Measurements from ENCODE around the gene AJUBA.
"Not testable (repeated sequence)": the region's sequence is repeated elsewhere in the genome, so short reads cannot be mapped to it uniquely, and the experiment has no call there.

Gene AJUBA

DNA sequence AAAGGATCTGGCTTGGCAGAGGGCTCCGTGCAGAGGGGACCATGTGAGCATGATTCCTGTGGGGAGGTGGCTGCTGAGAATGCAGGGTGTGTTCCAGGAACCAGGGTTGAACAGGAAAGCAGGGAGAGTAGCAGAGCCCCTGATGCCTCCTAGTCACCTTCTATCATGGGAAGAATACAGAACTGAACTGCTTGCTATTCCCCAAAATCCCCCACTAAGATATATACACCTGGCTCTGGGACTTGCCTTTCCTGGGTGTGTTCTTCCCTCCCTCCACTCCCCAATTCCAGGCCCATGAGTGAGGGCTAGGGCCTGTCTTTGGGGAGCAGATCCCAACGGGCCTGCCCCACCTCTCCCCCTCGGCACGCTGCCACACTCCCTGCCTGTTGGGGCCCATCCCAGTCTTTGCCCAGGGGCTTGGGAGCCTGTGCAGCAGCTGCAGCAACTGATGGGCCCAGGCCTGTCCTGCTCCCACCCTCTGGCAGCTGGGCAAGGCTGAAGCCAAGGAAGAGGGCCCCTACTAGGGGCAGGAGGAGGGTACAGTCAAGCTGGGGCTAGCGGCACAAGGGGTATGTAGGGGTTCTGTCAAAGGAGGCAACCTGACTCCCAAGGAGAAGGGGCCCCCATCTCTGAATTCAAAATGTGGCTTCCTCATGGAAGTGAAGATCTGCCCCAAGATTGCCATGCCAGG is 3.2 kb downstream of the AJUBA start:
- DNase-seq, result no peak

DNA sequence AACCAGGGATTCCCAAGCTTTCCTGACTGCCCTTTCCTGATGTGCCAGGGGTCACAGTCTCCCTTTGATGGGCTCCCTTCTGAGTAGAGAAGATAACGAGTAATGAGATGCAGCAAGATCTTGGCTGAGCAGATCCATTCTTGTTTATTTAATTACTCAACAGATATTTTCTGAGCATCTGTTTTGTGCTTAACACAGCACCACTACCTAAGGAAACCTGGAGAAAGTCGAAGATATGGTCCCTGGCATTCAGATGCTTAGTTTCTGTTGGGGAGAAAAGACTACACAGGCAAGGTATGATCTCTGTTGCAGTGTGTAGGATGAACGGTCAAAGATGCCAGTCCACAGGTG is 3.9 kb downstream of the AJUBA start:
- no peak for DNase-seq

DNA sequence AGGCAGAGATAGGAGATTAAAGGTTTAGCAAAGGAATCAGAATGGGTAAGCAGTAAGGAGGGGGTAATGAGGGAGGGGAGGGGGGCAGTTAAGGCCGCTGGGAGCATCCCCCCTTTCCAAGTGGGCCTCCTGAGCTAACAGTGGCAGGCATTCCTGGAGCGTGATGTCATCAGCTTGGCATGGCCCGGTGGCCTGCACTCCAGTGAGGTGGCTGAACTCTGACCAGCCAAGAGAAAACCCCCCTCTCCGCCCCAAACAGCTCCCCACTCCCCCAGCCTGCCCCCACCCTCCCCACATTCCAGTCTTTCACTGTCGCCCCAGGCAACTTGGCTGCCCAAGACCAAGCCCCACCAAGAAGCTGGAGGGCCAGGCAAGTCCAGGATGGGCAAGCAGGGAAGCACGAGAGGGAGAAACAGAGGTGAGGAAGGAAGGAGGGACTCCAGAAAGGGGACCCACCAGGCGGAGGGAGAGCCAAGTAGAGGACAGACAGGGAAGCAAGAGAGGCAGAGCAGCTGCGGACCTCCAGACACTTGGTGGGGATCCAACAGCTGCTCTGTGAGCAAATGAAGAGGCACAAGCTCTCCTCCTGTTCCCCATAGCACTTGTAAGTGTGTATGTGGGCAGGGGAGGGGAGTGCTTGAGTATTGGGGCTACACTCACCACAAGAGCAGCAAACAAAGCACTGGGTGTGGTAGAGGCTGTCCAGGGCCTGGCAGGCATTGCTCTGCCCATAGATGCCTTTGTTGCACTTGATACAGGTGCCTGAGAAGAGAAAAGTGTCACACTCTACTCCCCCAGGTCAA is 4.5 kb downstream of the AJUBA start:
- DNase-seq, result no peak

DNA sequence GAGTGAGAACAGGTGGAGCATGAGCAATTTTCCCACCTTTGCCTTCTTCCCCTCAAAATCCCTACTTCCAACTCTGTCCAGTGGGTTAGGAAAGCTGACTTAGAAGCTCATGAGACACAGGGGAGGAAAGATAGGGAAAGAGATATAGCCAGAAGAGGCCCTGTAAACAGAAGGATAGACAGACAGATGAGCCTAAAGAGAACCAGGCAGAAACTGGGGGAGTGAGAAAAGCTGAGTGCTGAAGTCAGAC is 5.0 kb downstream of the AJUBA start:
- no peak for DNase-seq

DNA sequence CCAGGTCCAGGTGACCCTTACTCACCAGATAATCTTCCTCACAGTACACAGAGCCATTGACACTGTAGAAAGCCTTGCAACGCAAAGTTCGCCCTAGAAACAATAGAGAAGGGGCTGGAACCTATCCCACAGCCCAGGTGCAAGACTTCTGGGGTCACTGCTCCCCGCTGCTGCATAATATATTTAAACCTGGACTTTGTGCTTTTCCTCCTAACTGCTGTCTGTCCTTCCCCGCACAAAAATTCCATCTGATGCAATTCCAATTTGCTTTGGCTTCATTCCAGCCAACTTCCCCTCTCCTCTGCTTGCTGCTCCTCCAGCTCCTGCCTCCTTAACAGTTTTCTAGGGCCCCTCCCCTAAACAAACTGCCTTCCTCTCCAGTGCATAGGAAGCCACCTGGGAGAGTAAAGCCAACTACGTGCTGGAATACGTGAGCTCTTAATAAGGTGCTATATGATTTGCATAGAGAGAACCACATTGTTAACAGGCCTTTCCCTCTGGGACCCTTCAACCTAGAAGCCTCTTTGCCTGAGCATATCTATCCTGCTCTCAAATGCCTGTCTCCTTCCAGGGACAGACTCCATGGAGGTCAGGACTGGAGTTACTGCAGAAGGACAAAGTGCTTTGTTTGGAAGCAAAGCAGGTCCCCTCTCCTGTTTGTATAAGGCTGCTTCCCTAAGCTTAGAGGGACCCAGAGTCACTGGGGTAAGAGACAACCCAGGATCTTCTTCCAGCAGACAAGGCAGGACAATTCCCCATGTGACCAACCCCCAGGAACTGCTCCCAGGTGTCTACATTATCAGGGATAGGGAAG is 5.5 kb downstream of the AJUBA start:
- DNase-seq, result peak; percentile 19

DNA sequence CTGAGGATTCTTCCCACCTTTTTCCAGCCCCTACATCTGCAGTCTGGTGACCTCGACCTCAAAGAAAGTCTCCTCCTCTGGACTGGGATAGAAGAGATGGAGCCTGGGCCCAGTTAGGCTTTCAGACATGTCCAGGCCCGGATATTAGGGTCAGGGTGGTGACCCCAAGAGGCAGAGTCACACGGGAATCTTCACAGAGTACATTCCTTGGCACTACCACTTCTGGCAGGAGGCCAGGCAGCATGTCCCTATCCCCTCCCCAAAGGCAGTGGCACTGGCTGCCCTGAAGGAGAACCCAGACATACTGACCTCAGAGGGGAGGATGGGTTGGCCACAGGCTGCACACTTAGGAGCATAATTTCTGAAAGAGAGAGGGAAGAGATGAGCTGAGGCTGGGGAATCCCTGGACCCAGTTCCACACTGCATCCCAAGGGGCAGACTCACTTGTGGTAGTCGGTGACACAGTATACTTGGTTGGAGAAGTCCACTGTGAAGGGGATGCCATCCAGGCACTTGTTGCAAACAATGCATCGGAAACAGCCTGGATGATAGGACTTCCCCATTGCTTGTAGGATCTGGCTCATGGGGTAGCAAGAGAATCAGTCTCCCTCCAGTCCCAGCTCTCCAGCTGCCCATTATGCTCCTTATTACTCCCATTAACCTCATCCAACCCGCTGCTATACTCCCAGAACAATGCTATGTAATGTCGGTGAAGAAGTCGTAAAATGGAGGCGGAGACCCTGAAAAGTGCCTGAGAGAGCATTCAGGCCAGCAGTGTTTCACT is 7.6 kb downstream of the AJUBA start:
- no peak for DNase-seq

DNA sequence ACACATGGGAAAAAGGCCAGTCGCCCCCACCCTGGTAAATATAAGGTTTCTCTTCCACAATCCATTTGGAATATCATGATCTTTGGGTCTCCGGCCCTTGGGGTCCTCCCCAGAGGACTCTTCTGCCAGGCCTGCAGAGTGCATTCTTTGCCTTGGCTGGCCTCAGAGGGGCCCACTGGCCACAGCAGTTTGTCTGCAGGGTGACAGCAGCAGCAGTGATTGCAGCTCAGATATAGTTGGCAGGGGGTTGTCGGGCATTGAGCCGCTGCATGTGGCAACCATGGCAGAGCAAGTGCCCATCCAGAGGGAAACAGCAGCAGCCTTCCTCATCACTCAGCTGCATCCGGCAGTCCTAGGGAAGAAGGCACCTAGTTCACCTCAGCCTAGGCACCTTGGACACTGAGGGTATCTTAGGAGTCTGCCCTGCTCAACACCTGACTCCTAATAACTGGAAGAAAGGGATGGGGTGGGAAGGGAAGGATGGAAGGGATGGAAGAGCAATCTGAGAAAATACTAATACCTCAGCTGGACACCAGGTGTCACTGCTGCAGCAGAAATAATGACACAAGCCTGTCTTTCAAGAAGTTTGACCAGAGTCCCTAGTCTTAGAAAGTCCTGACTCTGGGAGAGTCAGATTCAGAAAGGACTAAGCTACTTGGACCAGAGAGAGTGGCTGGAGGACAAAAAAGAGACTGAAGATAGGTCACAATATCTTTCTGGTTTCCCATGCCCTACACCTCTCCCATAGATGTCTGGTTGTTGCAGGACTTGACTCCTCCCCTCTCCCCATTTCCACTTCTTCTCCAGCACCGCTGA is 8.9 kb downstream of the AJUBA start:
- DNase-seq, result peak; percentile 74

DNA sequence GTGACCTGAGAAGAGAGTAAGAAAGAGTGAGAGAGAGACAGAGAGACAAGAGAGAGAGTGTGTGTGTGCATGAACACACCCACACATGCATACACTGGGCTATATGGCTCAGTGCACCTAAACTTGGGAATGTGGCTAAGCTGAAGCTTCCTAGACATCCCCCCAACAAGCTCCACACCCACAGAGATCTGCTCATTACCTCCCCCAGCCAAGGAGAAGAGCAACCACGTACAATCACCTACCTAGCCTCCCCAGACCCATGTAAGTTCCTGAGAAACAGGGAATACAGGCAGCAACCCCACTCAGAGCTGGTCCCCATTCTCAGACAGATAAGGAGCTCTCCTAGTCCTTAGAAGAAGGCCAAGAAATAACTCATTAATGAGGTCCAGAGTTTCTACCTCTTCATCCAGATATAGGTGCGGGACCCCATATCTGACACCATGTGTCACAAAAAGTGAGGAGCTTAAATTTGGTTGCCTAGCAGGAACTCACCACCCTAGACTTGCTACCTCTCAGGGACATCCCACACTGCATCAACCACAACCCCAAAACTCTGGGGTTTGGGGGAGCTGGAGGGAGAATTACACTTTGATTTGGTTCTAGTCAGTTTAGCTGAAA is 9.9 kb downstream of the AJUBA start:
- no peak for DNase-seq

DNA sequence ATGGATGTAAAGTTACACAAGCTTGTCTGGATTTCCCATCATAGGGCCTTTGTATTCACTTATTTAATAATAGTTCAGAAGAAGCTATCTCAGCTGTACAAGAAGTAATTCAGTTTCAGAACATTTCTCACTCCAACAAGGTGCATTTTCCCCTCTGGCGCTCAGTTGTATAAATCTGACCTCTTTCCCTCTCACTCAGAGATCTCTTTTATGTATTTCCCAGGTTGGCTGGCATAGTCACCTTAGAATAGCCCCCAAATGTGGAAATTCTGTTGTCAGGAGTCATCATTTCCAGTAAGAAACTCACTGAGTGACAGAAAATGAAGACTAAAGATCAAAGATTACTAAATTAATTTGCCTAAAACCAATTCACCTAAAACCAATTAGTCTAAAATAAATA is 11.2 kb downstream of the AJUBA start:
- DNase-seq, result no peak

DNA sequence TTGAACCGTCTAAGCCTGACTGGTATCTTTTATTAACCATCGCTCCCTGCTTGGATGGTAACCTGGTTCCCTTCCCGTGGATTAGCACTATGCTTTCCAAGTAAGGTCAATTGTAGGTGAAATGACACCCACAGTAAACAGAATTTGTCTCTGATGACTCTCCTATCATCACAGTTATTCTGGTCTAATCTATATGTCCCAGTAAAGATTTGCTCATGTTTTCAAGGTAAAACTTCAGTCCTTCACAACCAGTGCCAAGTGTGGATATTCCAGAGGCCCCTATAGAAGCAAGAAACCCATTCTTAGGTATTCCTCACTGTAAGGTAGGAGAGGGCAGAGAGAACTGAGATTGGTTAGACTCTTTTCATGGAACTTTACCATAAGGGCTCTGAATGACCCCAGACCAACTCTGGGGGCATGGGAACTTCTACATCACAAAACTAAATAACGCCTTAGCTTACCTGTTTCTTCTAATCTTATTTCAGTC is 15.5 kb downstream of the AJUBA start:
- DNase-seq, result no peak

DNA sequence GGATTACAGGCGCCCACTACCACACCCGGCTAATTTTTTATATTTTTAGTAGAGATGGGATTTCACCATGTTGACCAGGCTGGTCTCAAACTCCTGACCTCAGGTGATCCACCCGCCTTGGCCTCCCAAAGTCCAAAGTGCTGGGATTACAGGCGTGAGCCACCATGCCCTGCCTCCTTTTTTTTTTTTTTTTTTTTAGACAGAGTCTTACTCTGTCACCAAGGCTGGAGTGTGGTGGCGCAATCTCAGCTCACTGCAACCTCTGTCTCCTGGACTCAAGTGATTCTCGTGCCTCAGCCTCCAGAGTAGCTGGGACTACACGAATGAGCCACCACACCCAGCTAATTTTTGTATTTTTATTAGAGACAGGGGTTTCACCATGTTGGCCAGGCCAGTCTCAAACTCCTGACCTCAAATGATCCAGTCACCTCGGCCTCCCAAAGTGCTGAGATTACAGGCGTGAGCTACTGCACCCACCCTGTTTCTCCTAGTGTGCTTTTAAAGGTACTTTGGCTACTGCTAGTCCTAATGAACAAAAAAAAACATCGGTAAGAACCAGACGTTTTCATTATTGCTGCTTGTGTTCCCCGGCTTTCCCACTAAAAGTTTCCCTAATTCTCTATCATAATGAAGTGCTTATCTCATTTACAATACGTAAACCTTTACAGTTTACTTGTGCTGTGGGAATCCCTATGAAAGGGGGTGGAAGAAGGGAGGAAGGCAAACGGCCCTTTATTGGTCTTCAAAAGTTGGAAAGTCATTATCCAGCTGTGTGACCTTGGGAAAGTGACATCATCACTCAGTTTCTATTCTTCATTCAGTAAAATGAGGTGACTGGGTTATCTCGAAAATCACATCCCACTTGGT is 16.2 kb downstream of the AJUBA start:
- not testable (repeated sequence) for DNase-seq

DNA sequence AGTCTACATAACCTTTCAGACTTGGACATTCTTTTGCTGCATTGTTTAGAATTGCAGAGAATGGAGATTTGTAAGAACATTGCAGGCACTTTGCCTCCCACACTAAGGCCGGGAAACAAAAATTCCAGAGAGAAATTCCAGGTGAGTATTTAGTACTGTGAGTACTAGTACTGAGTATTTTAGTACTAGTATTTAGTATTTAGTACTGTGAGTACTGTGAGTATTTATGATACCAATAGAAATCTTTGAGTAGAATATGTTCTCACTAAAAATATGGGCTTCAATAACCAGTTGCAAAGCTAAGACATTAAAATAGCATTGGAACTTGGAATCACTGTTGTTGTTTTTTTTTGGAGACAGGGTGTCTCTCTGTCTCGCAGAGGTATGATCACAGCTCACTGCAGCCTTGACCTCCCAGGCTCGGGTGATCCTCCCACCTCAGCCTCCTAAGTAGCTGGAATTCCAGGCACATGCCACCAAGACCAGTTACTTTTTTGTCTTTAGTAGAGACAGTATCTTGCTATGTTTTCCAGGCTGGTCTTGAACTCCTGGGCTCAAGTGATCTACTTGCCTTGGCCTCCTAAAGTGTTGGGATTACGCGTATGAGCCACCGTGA is 20.2 kb downstream of the AJUBA start:
- no peak for DNase-seq

DNA sequence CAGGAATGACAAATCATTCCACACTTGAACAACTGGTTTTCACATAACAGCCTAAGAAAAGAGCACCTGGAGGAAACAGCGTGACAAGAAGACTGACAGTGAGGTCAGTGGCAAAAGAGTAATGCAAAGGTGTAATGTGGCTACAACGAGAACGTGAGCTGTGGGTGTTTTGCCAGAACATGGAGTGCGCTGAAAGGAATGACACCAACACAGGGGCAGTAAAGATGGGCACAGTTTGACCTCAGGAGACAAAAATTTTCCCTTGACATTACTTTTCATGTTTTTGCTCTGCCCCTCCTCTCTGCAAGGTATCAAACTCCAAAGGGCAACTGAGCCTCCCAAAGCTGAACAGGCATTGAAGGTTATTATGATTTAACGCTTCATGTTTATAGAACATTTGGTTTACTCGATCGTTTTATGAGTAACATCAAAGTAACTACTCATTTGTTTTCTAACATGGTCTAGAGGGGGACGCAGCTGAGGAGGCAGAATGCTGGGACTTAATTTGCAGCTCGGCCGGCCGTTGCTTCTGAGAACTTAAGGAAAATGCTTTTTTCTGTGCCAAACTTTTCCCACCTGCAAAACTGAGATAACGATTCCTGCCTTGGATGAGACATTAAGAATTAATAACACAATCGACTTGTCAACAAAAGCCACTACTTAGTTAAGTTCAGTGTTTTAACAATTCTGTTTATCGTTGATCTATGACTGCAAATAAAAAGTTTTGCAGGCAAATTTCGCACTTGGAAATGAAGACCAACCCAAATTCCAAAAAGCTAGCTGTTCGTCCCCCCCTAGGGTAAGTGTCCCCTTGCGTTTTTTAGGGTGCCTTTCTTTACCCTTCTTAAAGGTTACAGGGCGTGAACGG is 26.4 kb downstream of the AJUBA start:
- peak; percentile 42 for DNase-seq

DNA sequence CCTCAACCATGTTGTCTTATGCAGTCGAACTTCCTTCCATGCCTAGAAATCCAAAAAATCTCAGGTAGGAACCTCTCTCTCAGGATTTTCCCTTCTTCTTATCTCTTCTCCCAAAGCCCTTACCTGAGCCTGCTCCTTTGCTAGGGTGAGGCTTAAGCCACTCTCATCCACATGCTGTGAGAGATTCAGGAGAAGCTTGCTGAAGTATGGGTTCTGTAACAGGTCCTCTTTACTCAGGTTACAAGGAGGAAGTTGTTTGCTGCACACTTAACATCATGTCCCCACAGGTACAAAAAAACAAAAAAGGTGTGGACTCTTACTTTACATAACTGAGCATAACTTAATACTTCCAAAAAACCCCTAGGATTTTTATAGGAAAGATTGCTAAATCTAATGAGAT is 29.9 kb downstream of the AJUBA start:
- no peak for DNase-seq

DNA sequence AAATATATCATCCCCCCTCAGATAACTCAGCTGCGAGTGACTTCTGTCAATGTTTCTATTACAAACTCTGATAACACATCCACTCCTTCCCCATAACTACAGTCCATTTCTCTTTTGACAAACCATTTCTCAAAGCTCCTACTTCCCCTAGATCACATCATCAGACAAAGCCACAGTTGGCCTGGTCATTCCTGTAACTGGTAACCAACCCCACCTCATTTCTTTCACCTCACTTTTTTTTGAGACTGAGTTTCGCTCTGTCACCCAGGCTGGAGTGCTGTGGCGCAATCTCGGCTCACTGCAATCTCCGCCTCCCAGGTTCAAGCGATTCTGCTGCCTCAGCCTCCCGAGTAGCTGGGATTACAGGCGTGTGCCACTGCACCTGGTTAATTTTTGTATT is 30.6 kb downstream of the AJUBA start:
- not testable (repeated sequence) for DNase-seq

DNA sequence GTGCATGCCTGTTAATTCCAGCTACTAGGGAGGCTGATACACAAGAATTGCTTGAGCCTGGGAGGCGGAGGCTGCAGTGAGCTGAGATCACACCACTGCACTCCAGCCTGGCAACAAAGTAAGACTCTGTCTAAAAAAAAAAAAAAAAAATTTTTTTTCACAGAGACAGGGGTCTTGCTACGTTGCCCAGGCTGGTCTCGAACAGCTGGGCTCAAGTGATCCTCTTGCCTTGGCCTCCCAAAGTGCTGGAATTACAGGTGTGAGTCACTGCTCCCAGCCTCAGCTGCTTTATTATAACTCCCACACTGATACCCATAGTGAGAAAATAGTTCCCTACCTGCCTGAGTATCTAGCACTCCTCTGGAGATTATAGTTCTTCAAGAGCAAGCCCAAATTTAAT is 36.7 kb downstream of the AJUBA start:
- DNase-seq, result no peak

DNA sequence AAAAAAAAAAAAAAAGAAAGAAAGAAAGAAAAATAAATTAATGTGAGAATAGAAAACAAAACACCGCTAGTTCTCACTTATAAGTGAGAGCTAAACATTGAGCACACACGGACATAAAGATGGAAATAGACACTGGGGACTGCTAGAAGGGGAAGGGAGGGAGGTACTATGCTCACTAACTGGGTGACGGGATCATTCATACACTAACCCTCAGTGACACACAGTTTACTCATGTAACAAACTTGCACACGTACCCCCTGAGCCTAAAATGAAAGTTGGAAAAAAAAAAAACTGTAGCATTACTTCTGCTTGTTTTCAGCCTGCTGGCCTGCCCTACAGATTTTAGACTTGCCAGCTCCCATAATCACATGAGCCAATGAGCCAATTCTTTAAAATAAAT is 42.7 kb downstream of the AJUBA start:
- DNase-seq, result no peak

DNA sequence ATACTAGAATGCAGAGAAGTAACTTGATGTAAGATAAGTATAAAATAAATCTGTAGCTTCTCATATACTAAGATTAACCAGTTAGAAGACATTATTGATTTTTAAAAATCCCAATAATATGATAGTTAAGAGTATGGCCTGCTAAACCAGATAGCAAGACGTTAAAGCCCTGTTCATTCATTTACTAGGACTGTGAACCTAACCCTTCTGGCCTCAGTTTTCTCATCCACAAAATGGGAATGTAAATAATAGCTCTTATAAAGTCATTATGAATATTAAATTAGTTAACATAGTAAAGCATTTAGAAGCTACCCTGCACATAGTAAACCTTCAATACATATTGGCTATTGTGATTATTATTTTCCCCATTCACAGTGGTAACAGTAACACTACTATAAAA is 47.2 kb downstream of the AJUBA start:
- no peak for DNase-seq

DNA sequence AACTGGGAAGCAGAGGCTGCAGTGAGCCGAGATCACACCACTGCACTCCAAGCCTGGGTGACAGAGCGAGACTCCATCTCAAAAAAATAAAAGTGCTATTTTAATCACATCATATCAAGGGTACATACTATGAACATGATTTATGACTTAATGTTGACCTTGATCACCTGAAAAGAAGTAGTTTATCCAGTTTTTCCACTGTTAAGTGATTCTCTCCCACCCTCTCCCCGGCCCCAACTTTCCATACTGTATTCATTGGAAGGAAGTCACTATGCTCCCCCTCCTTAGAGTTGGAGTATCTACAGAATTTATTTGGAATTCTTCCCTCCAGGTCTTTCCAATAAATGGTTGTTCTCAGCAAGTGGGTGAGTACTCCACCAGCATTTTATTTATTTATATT is 50.2 kb downstream of the AJUBA start:
- DNase-seq, result no peak

All from OCI-M1 (cell line).